HG02623 (cell line): ENCODE results near the gene ZNF467.
A peak's percentile ranks its signal among the peaks of the same experiment; 100 is the strongest.

ENCODE experiments used
- ATAC-seq: cut with Tn5 transposase; IDR thresholded peaks from one replicate; pipeline ENCODE4 v1.9.1; 2021; ENCODE audit warnings: moderate library complexity; ENCODE audit not compliant: unreplicated experiment

The ZNF467 gene

DNA sequence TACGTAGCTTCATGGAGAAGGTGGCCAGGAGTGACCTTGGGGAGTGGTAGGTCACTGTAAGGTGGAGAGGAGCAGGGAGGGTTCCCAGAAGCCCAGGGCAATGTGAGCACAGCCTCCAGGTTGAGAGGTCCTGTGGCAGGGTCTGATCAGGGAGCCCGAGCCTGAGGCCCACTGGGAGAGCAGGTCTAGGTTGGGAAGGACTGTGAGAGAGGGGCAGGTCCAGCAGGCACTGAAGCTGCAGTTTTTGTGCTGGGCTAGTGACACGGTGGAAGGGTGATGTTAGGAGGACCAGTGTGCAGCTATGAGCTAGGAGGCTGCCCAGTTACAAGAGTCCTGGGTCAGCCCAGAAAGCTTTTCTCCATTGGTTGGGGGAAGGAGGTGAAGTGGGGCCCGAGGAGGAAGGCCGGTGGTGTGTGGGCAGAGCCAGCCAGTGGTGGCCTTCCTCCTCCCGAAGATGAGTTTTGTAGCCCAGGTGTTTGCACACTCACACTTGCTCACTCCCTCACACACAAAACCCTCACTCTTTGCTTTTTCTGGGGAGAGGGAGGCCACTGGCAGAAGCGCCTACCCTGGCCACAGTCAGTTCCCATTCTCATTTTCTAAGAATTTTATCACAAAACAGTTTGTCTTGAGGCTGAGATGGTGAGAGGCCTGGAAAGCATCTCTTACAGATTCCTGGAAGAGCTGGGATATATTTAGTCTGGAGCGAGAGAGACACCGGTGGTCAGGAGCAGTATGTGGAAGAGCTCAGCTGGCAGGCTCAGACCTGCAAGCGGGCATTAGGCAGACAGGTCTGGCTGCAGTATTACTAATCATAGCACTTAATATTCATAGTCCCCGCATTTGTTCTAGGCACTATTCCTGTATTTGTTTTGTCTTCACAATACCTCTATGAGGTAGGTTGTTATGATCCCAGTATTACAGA is 57.1 kb downstream of the ZNF467 start:
- no peak for ATAC-seq

DNA sequence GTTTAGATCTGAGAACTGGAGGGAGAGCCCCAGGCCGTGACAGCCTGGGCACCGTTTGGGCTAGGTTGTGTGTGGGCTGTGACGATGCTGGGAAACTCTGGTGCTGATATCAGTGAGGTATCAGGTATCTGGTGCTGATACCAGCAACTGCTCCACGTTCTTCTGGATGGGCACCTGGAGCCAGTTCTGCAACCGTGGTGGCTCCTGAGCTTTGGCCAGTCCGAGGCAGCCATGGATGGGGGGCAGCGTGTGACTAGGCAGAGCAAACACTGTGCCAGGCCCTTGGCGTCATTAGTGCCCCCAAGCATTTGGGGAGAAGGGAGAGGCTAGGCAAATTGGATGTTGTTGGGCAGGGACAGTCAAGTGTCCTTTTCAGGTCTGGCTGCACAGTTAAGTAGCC is 57.9 kb downstream of the ZNF467 start:
- ATAC-seq, result no peak

DNA sequence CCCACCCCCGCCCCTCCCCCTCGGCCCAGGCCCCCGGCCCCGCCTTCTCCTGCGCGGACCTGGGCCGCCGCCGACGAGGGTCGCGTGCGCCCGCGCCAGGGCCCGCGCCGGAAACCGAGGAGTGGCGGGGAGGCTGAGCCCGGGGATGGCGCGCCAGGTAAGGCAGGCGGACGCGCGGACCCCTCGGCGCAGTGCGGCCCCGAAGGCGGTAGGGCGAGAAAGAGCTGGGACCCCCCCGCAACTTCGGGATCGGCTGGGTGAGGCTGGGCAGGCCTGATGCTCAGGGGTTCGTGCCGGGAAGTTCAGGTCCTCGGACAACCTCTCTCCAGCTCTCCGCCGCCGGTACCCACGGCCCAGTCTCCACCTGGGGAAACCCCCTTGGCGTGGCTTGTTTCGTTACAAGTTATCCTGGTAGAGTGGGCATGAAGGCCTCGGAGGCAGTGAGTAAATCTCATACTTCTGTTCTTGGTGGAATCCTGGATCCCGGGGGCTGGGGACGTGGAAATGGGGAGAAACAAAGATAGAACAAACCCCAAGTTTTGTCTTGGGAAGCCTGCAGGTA is 58.4 kb downstream of the ZNF467 start:
- peak; percentile 8 for ATAC-seq
